Measurements from ENCODE around the gene CPN2. TPM values are rescaled to one million over a fixed set of nuclear protein-coding genes. Genes with fewer than 3 reads are reported as not detected.

CPN2 gene
- total and polyA plus RNA-seq, 2 of the 8 experiments (the other 6 are each of a cell fraction or from before 2014, with no cell fraction given) = 0.03 TPM; not detected in 1

GRCh38 chr3:194325424-194326153 lies 25.5 kb downstream of the CPN2 start:
- H3K18ac ChIP-seq (ENCODE audit: extremely low read depth, low read length) = no peak overlapping the region
- H3K4me3 ChIP-seq (ENCODE audit: extremely low read depth in 1 of 4, insufficient read depth in 2 of 4, low read depth in 3 of 4, low read length in 4 of 4) = no peak overlapping the region
- peaks cover 15 to 16% of the 10 kb centered on the region in 2 experiments; a peak in 2 of 4 replicates for H3K9me3 ChIP-seq (ENCODE audit: insufficient read depth in 2 of 2, low read depth in 1 of 2, low read length in 1 of 2)
- no peak for TF ChIP-seq POU5F1 (IDR thresholded peaks at IDR 0.05; ENCODE audit: low read depth, low read length)
- TF ChIP-seq CTCF (IDR thresholded peaks at IDR 0.05; ENCODE audit: control extremely low read depth in 1 of 3, insufficient read depth in 1 of 3, low read depth in 1 of 3, low read length in 3 of 3) = 0 out of 4 replicates have a peak, but pooled peaks of 1 of the 3 experiments have one; percentile 2
- no peak for TF ChIP-seq HDAC2 (IDR thresholded peaks at IDR 0.05; ENCODE audit: borderline replicate concordance in 1 of 2, low read depth in 2 of 2, low read length in 2 of 2)
- TF ChIP-seq SRF (IDR thresholded peaks at IDR 0.05; ENCODE audit: low read depth, low read length) = no peak
- no peak for TF ChIP-seq SP2 (IDR thresholded peaks at IDR 0.05; ENCODE audit: low read length)
- no peak for TF ChIP-seq YY1 (IDR thresholded peaks at IDR 0.05; ENCODE audit: low read depth, low read length)
- no peak for TF ChIP-seq BCL11A (IDR thresholded peaks at IDR 0.05; ENCODE audit: low read depth in 2 of 2, low read length in 2 of 2)
- no peak for TF ChIP-seq RNF2 (IDR thresholded peaks at IDR 0.05; ENCODE audit: borderline replicate concordance, low read depth, low read length, missing control alignments, poor library complexity, severe bottlenecking)
- H2BK120ac ChIP-seq (replicated peaks; ENCODE audit: low read depth, low read length) = no peak overlapping the region
- ChIA-PET CTCF (ENCODE audit: partially characterized antibody) (interaction anchor here (0.6 to 1.1 kb wide), 4 partner anchors 18 to 582 kb away, joined by 3 read pairs; no protein-coding TSS in a partner anchor), POLR2A (ENCODE audit: partially characterized antibody) (interaction anchor here (0.7 kb wide), 1 partner anchor 10 kb away, joined by 3 read pairs; no protein-coding TSS in a partner anchor)
- no peak overlapping the region for H2BK20ac ChIP-seq (ENCODE audit: low read length)
- no peak overlapping the region for H2BK12ac ChIP-seq (ENCODE audit: low read depth, low read length)
- H3K27me3 ChIP-seq (replicated peaks in 1 of 4; ENCODE audit: control insufficient read depth in 3 of 4, extremely low read depth in 1 of 4, insufficient read depth in 3 of 4, low read length in 3 of 4) = peaks cover 0 to 3% (median 0%) of the 10 kb centered on the region in 4 experiments; a peak in 1 of 7 replicates
- DNase-seq (ENCODE audit: low read depth in 1 of 2, low spot score in 2 of 2) (no peak), FAIRE-seq (no peak)
- H2AK5ac ChIP-seq (ENCODE audit: low read depth, low read length) = peak overlapping the region; percentile 89
- H4K91ac ChIP-seq (replicated peaks; ENCODE audit: insufficient read length, low read length) = no peak overlapping the region
- H2BK15ac ChIP-seq (ENCODE audit: low read length) = 0 out of 2 replicates have a peak overlapping the region, but pooled peaks have one; percentile 21
- 96% methylated on average over 14 of the region's 15 CpGs; no CpG with 5 or more reads in 1 of the 2 experiments for WGBS, 2 experiments (ENCODE audit: extremely low coverage in 1 of 2, insufficient coverage in 1 of 2, insufficient read length in 1 of 2, insufficient replicate concordance in 2 of 2, low coverage in 1 of 2, low lambda C conversion rate in 2 of 2, missing lambda C conversion rate in 1 of 2)
- peaks cover 0 to 2% (median 0%) of the 10 kb centered on the region in 4 experiments; a peak in 3 of 7 replicates for H3K4me1 ChIP-seq (replicated peaks in 1 of 4; ENCODE audit: control insufficient read depth in 3 of 4, insufficient read depth in 4 of 4, low read length in 3 of 4)
- no peak overlapping the region for H3K23ac ChIP-seq (ENCODE audit: insufficient read length)
- 0 out of 2 replicates have a peak overlapping the region, but pooled peaks have one; percentile 5 for H2BK5ac ChIP-seq (ENCODE audit: low read depth, low read length)
- H4K5ac ChIP-seq (ENCODE audit: insufficient read length, low read depth, low read length) = no peak overlapping the region
- H3K36me3 ChIP-seq (ENCODE audit: control insufficient read depth in 2 of 4, insufficient read depth in 4 of 4, low read length in 3 of 4) = no peaks in the 10 kb centered on the region; a peak in 1 of 8 replicates
- no peak overlapping the region for H3K4me2 ChIP-seq (ENCODE audit: insufficient read depth in 1 of 2, low read depth in 2 of 2, low read length in 2 of 2)
- H3K14ac ChIP-seq (ENCODE audit: insufficient read length) = no peak overlapping the region
- H3K56ac ChIP-seq (replicated peaks; ENCODE audit: insufficient read length, low read depth, low read length) = peak overlapping the region; percentile 100
- H2AFZ ChIP-seq (ENCODE audit: low read length) = no peak overlapping the region
- peaks cover 14% of the 10 kb centered on the region for H3K79me1 ChIP-seq (ENCODE audit: low read depth, low read length)
- H4K8ac ChIP-seq (ENCODE audit: extremely low read depth, insufficient read depth, low read length) = no peak overlapping the region
- H4K20me1 ChIP-seq (replicated peaks in 1 of 2; ENCODE audit: control insufficient read depth in 1 of 2, insufficient read depth in 2 of 2, low read length in 2 of 2) = peaks cover 0 to 23% of the 10 kb centered on the region in 2 experiments
- H3K4ac ChIP-seq (replicated peaks; ENCODE audit: insufficient read length, low read depth, low read length) = peak overlapping the region; percentile 42
- no peak overlapping the region for H3K27ac ChIP-seq (ENCODE audit: low read depth, low read length)
- H3K79me2 ChIP-seq (ENCODE audit: control insufficient read depth in 1 of 2, insufficient read depth in 2 of 2, low read length in 2 of 2) = no peaks in the 10 kb centered on the region
- H3K9ac ChIP-seq (replicated peaks in 1 of 4; ENCODE audit: extremely low read depth in 1 of 4, low read depth in 3 of 4, low read length in 3 of 4) = no peak overlapping the region
- peaks cover 28% of the 10 kb centered on the region; the same call in 1 of the 2 replicates for H3K23me2 ChIP-seq (ENCODE audit: low read depth, low read length)

Measured in H1 (cell line).